Hepatocyte (in vitro differentiated cells): ENCODE measurements around the gene PSMB2. TPM values are rescaled to one million over a fixed set of nuclear protein-coding genes. Genes with fewer than 3 reads are reported as not detected.

Source experiments
- DNase-seq: peaks from one replicate; pipeline ENCODE4 v3.0.0-alpha.2; 2016; ENCODE audit warnings: low spot score
- H2AFZ ChIP-seq: fragments of 200-600 bp; sonication (generic); 2 replicates; pipeline ENCODE4 v1.6.0; 2016; ENCODE audit warnings: antibody characterized with exemption, mild to moderate bottlenecking
- H3K27ac ChIP-seq: fragments of 200-600 bp; sonication (generic); 2 replicates; pipeline ENCODE4 v1.5.1; 2016; ENCODE audit warnings: mild to moderate bottlenecking
- H3K27me3 ChIP-seq: fragments of 200-600 bp; sonication (generic); 2 replicates; pipeline ENCODE4 v1.6.1; 2016
- H3K36me3 ChIP-seq: fragments of 200-600 bp; sonication (generic); replicated peaks from 2 replicates; pipeline ENCODE4 v1.5.1; 2016; ENCODE audit warnings: low read depth; ENCODE audit not compliant: insufficient read depth
- H3K4me1 ChIP-seq: fragments of 200-600 bp; sonication (generic); 2 replicates; pipeline ENCODE4 v1.5.1; 2016; ENCODE audit warnings: mild to moderate bottlenecking, moderate library complexity; ENCODE audit not compliant: insufficient read depth
- H3K4me2 ChIP-seq: fragments of 200-600 bp; sonication (generic); 2 replicates; pipeline ENCODE4 v1.6.0; 2016
- H3K4me3 ChIP-seq: fragments of 200-600 bp; sonication (generic); 2 replicates; pipeline ENCODE4 v1.5.1; 2016; ENCODE audit warnings: mild to moderate bottlenecking
- H3K79me2 ChIP-seq: fragments of 200-600 bp; sonication (generic); 2 replicates; pipeline ENCODE4 v1.6.0; 2017; ENCODE audit warnings: mild to moderate bottlenecking
- H3K9me2 ChIP-seq: fragments of 200-600 bp; sonication (generic); replicated peaks from 2 replicates; pipeline ENCODE4 v1.6.0; 2017; ENCODE audit warnings: mild to moderate bottlenecking; ENCODE audit not compliant: insufficient read depth
- H3K9me3 ChIP-seq: fragments of 200-600 bp; sonication (generic); 2 replicates; pipeline ENCODE4 v1.5.1; 2016; ENCODE audit warnings: low read depth, mild to moderate bottlenecking
- H4K20me1 ChIP-seq: fragments of 200-600 bp; sonication (generic); 2 replicates; pipeline ENCODE4 v1.6.0; 2016; ENCODE audit warnings: mild to moderate bottlenecking; ENCODE audit not compliant: insufficient read depth, poor library complexity, severe bottlenecking
- CTCF ChIP-seq: fragments of 200-600 bp; sonication (generic); IDR thresholded peaks from 2 replicates; pipeline ENCODE4 v1.5.1; 2016; ENCODE audit warnings: antibody characterized with exemption, mild to moderate bottlenecking; ENCODE audit not compliant: poor library complexity
- EZH2 ChIP-seq: fragments of 200-600 bp; sonication (generic); IDR thresholded peaks from 2 replicates; pipeline ENCODE4 v1.6.1; 2016; ENCODE audit warnings: antibody characterized with exemption, mild to moderate bottlenecking, borderline replicate concordance
- EZH2phosphoT487 ChIP-seq: fragments of 200-600 bp; sonication (generic); IDR thresholded peaks from one replicate; pipeline ENCODE4 v1.6.1; 2018; ENCODE audit warnings: antibody characterized with exemption, mild to moderate bottlenecking, low read depth, moderate library complexity; ENCODE audit not compliant: unreplicated experiment, severe bottlenecking
- WGBS: methylation state at CpG from one replicate; pipeline ENCODE4 v1.1.6; 2016; ENCODE audit warnings: low lambda C conversion rate; ENCODE audit errors: missing lambda C conversion rate; 5-methylcytosine and 5-hydroxymethylcytosine counted together
- polyA plus RNA-seq: library from polyadenylated mRNA; unstranded; fragments of >200 nt; fragmentation: Nextera tagmentation; extraction: Ambion mirVana; gene quantifications from 2 replicates; pipeline ENCODE4 v1.2.1, GENCODE V29; 2016
- total RNA-seq: library from RNA; depleted of rRNA; stranded (reverse); fragments of >200 nt; gene quantifications from 2 replicates; pipeline ENCODE4 v1.2.3, GENCODE V29; 2014

PSMB2 gene
- total and polyA plus RNA-seq, 2 experiments from 2014 or later: 42.6 to 98.8 TPM

DNA sequence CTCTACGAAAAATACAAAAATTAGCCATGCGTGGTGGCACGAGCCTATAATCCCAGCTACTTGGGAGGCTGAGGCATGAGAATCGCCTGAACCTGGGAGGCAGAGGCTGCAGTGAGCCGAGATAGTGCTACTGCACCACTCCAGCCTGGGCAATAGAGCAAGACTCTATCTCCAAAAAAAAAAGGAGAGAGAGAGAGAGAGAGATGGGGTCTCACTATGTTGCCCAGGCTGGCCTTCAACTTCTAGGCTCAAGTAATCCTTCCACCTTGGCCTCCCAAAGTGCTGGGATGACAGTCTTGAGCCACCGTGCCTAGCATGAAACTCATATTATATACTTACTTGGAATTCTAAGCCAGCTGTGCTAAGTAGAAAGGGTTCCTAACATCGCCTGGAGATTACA, 29.7 kb downstream of the PSMB2 start:
- no peak overlapping the region for H2AFZ ChIP-seq
- H3K4me1 ChIP-seq: no peaks in the 10 kb centered on the region
- no peak overlapping the region for H3K4me3 ChIP-seq
- no peaks in the 10 kb centered on the region for H3K9me3 ChIP-seq
- H4K20me1 ChIP-seq: peaks cover 9% of the 10 kb centered on the region
- no peak overlapping the region for H3K4me2 ChIP-seq
- H3K27me3 ChIP-seq: no peaks in the 10 kb centered on the region
- no peak for DNase-seq
- H3K9me2 ChIP-seq: no peaks in the 10 kb centered on the region
- no peak overlapping the region for H3K27ac ChIP-seq
- 99% methylated on average over 7 of the region's 7 CpGs for WGBS
- H3K79me2 ChIP-seq: peaks cover 28% of the 10 kb centered on the region
- H3K36me3 ChIP-seq: no peaks in the 10 kb centered on the region
- TF ChIP-seq EZH2: no peak
- no peak for TF ChIP-seq CTCF
- no peak for TF ChIP-seq EZH2phosphoT487

GRCh38 chr1:35605867-35606182, 35.5 kb downstream of the PSMB2 start:
- Histone ChIP-seq H3K4me3 (no peak overlapping the region), H3K36me3 (no peaks in the 10 kb centered on the region), H3K79me2 (peaks cover 7% of the 10 kb centered on the region), H3K4me2 (no peak overlapping the region), H3K9me2 (no peaks in the 10 kb centered on the region), H3K4me1 (no peaks in the 10 kb centered on the region), H4K20me1 (no peaks in the 10 kb centered on the region), H3K27ac (no peak overlapping the region), H3K9me3 (no peaks in the 10 kb centered on the region), H2AFZ (no peak overlapping the region), H3K27me3 (no peaks in the 10 kb centered on the region)
- DNase-seq: no peak
- TF ChIP-seq EZH2 (no peak), EZH2phosphoT487 (no peak), CTCF (no peak)
- 42% methylated on average over 4 of the region's 4 CpGs for WGBS

DNA sequence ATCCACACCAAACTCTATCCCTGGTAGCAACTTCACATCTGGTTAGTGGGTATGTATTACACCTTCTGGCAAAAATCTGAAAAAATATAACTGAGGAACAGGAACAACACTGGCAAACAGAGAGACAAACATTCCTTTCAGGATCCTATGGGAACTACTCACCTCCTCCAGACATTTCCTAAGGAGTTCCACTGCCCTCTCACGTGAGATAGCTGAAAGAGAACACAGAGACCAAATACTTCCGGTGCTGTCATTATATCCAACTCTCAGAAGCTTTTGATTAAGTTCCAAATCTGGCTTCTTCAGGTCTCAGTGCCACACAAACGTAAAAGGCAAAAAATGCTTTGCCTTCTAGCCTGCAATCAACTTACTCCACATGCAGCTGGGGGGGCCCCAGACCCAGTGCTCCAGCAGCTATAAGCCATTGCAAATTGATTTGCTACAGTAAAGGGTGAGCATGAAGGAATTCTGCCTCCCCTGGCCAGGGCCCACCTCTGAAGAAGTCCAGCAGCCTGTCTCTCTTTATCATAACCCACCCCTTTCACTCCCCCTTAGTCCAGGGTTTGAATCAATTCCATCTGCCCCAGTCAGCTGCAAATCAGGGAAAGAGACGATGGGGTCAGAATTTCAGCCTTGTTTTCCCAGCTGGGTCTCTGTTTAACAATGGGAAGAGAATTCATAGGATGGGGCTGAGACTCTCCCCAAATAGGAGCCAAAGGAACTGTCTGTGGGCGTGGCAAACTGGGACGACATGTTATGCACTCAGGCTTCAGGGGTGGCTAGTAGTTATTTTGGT, 36.1 kb downstream of the PSMB2 start:
- H2AFZ ChIP-seq: no peak overlapping the region
- no peak overlapping the region for H3K27ac ChIP-seq
- WGBS: 69% methylated on average over 6 of the region's 6 CpGs
- no peak for TF ChIP-seq EZH2
- no peak for TF ChIP-seq EZH2phosphoT487
- no peak for TF ChIP-seq CTCF
- no peak overlapping the region for H3K4me3 ChIP-seq
- no peaks in the 10 kb centered on the region for H3K36me3 ChIP-seq
- H3K79me2 ChIP-seq: peaks cover 7% of the 10 kb centered on the region
- no peaks in the 10 kb centered on the region for H3K27me3 ChIP-seq
- DNase-seq: no peak
- H3K9me2 ChIP-seq: no peaks in the 10 kb centered on the region
- no peaks in the 10 kb centered on the region for H3K9me3 ChIP-seq
- no peaks in the 10 kb centered on the region for H3K4me1 ChIP-seq
- no peak overlapping the region for H3K4me2 ChIP-seq
- H4K20me1 ChIP-seq: no peaks in the 10 kb centered on the region
